NCI-H2107 (cell line): ENCODE data around the gene CTSC.

Experiments used
- DNase-seq: peaks from one replicate; lab custom pipeline; 2025; lab: John Stamatoyannopoulos, UW

CTSC gene

DNA sequence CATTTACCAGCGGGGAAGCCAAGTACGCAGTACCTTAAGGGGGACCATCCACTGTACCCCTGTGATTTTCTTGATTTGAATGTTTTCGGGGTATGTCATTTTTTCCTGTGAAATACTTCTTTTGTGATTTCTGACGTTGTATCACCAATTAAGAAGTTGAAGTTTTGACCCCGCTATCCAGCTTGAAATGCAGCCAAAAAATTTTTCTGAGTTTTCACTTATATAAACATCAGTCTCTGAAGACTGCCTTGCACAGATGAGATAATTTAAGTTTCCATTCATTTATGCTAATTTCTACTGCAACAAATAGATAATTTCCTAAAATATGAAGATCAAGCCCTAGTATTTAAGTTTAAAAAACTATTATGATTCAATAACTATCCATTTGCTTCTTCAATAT lies 20.0 kb downstream of the CTSC start:
- no peak for DNase-seq

DNA sequence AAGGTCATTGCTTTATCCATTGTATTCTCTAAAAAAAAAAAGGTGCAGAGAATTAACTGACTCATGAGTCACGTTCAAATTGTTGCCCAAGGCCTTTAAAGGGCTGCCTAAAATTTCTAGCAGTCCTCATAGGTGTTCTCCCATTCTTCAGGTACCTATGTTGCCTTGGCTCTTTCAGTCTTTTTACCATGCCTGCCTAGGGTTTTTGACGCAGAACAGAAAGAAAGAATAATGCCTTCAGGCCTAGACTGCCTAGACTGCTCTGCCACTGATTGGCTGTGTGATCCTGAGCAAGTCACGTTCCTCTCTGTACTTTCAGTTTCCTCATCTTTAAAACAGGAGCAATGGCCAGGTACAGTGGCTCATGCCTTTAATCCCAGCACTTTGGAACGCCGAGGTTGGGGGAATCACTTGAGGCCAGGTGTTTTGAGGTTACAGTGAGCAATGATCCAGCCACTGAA lies 21.5 kb downstream of the CTSC start:
- no peak for DNase-seq

DNA sequence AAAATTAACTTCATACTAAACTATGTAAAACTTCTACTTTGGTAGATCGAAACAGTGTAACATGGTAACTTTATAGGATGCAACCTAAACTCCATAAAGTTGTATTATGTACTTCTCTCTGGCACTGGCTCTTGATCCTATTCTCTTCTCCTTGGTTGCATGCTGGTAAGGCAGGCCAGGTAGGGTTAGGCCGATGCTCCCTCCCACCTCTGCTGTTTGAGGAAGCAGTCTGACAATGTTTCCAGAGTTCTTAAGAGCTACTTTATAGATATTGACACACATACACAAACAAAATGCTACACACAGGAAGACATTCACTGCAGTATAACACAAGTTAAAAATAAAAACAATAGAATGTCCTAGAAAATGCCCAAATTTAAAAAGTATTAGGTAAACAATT lies 22.5 kb downstream of the CTSC start:
- DNase-seq: no peak

DNA sequence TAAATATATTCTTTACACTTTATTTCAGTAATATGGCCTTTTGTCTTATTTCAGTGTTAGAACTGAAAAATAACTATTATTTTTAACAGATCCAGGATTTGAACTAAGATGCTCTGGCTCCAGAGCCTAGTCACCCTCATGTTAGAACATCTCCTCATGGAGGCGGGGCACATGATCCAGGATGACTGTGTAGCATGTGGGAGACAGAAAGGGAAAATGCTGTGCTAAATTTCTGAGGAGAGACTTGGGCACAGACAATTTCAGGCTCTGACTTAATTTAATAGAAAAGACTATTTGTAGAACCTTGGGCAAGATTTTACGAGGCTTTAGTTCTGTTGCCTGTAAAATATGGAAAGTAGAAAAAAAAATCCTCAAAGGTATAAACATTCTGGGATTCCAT lies 24.1 kb downstream of the CTSC start:
- DNase-seq: no peak

DNA sequence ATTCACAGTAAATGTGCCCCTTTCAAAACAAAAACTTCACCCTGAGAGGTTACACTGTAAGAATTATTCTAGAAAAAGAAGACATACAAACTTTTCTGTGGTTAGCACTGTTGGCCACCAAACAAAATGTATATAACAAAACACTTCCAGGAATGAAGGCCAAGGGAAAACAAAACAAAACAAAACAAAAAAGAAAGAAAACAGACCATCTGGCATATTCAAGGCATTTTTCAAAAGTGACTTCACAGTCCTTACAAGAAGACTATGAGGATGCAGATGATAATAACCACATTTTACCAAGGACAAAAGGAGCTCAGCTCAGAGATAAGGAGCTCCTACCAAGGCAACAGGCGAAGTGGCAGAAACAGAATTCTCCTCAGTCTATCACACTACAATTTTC lies 24.9 kb downstream of the CTSC start:
- no peak for DNase-seq

DNA sequence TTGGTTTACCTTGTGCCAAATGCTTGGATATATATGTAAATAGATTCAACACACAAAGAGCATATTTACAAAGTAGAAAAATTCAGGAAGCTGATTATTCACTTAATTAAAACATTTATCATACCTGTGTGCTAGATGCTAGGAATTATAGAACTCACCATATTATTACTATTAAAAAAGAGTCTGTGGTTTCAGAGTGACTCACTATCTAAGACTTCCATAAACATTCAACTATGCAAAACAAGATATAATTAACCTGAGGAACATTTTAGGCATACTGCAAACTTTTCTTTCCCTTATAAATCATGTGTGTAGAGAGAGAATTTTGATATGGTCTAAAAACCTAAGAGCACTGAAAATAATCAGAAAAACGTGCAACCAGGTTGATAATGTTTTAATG lies 27.3 kb downstream of the CTSC start:
- DNase-seq: no peak

DNA sequence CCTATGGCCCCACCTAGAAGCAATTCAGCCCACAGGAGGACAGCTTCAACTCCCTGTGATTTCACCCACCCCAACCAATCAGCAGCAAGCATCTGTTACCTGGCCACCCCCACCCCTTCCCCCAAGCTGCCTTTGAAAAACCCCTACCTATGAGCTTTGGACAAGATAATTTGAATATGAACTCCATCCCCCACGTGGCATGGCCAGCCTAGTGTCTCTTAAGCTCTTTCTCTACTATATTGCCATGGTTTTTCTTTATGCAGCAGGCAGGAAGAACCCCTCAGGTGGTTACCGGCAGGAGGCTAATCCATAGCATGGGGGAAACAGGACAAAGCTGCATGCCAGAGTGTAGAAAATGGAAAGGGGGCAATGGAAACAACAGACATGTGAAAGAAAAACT lies 29.0 kb downstream of the CTSC start:
- DNase-seq: no peak

DNA sequence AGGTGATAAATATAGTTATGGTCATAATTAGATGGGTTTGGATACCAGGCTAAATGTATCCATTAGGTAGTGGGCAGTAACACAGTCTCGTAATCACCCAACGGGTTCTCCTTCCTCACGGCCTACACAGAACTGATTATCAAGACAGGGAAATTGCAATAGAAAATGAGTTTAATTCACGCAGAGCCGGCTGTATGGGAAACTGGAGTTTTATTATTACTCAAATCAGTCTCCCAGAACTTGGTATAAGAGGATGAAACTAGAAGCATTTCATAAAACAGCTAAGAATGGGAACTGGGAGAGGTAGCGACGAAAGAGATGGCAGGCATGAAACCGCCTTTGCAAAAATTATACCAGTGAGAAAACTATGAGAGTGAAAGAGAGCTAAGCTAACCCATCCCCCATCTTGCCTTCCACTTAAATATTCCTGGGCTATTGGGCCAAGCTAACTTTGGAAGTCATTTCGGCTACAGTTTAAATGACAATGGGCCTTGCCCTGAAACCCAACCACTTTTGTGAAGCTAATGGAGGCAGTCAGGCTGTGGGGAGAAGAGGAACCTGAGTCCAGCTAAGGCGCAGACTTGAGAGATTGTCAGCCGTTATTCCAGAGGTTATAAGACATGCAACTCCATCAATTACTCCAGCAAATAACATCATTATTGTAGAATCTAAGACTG lies 29.6 kb downstream of the CTSC start:
- DNase-seq: no peak

DNA sequence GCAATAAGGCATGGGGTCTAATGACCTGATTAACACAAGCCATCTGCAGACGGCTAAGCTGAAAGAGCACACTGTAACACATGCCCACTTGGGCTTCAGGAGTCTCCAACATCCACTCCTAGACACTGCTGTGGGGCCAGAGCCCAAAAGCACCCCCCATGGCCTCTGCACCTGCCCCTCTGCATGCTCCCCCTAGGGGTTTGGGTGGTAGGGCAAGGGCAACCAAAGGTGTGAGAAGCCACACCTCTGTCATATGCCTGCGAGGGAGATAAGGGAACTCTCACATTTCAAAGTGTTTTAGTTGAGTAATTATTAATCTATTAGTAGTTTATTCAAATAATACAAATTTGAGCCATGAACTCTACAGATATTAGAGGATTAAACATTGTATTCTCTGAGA lies 30.8 kb downstream of the CTSC start:
- no peak for DNase-seq

DNA sequence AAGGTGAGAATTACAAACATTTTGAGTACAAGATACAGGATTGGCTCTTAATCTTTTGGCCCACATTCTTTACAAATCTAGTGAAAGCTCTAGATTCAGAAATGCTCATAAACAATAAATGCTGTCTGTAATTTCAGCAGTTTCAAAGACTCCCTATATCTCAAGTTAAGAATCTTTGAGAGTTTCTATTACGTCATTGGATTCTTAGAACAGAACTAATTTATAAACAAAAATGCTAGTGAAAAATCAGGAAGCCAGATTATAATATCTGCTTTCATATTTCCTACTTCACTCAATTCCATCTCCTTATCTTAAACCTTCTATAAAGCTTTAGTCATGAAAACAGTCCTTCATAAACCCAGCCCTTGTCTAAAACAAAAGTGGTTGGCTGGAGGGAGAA lies 32.1 kb downstream of the CTSC start:
- DNase-seq: no peak

DNA sequence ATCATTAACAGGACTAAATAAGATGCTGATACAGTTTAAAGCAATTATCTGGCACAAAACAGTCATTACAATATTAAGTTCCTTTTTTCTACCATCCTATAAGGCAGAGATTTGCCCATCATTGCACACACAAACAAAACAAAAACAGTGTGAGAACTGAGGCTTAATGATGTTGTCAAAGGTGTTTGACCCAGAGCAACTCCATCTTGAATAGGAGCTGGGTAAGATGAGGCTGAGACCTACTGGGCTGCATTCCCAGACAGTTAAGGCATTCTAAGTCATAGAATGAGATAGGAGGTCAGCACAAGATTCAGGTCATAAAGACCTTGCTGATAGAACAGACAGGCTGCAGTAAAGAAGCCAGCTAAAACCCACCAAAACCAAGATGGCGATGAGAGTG lies 33.2 kb downstream of the CTSC start:
- DNase-seq: no peak

DNA sequence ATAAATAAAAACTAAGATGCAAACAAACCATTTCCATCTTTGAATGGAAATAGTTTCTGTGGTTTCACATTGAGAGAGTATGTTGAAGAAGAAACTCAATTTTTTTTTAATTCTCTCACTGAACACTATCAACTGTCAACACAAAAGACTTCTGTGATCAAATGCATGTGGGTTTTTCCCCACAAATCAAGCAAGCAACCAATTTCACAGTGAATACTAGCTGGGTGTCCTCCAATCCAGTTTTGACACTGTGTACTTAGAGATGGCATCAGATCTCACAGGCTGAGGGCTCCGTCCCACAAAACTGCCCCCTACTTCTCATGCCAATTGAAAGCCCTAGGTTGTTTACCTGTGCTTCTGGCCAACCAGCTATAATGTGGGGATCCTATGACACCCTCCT lies 34.5 kb downstream of the CTSC start:
- no peak for DNase-seq

DNA sequence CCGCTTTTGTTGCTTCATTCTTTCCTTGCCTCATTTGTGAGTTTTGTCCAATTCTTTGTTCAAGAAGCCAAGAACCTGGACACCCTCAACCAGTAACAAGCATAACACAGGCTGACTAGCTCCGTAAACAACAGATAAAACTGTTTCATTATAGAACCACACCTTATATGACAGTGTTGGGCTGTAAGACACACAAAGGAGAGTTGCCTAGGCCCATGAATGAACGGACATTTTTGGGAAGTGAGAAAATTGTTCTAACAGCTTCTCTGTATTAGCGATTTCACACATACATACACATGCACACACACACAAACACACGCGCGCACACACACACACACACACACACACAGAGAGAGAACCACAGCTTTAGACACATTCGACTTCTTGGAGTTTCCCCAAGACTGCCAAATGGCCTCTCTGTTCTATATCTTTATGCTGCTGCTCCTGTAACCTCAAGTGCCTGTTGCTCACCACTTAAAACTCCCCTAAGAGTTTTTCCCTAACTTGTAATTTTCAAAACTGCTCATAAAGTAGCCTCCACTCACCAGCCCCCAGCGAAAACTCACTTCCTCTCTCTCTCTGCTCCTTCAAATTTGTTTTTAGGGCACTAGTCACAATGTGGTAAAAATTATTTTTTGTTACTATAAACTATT lies 35.9 kb downstream of the CTSC start:
- no peak for DNase-seq

DNA sequence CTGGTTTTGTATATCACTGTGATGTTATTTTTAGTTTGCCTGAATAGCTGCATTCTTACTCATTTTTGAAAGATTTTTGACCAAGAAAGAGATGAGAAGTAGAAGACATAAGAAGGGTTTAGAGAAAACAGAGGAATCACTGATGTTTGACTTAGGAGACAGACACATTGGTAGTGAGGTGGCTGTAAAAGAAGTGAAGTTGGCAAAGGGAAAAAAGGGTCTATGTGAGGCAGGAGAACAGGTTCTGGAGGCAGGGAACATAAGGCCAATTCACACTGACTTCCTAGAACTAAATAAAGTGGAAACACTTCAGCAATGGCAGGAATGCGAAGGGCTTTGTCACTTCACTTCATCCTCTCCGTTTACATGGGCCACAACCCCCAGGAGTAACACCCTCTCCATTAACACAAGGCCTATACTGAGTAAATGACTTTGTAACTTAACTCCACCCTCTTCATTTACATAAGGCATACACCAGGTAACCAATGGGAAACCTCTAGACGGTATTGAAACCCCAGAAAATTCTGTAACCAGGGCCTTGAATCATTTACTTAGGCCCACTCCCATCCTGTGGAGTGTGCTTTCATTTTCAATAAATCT lies 36.5 kb downstream of the CTSC start:
- DNase-seq: no peak

DNA sequence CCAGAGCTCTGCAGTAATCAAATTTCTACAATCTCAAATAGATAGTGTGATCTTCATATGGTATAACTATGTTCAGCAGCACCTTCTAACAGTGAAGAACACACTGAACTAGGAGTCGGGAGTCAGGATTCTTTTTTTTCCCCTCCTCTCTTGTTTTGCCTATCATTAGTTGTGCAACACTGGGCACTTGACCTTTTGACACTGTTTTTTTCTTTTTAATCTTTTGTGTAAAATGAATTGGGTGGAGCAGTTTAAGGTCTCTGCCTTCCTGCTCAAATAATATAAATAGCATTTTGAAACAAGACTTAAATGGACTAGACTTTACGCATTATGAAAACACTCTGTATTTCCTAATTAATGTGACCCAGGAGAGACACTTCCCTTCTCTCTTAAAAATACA lies 39.7 kb downstream of the CTSC start:
- no peak for DNase-seq

DNA sequence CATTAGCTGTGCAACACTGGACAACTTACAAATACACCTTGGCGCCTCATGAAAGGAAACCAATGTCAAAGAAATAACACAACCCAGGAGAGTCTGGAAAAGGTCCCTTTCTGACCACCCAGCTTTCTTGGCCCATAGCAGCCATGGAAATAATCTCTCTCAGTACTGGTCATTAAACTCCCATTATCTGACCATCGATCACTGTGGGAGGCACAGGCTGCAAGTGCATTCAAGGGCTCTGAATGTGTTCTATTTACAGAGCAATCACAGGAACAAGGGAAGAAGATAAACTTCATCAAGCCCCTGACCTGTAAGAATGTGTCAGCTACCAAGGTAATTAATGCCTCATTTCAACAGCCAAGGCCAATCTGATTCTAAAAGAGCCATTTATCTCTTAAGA lies 40.1 kb downstream of the CTSC start:
- DNase-seq: no peak

DNA sequence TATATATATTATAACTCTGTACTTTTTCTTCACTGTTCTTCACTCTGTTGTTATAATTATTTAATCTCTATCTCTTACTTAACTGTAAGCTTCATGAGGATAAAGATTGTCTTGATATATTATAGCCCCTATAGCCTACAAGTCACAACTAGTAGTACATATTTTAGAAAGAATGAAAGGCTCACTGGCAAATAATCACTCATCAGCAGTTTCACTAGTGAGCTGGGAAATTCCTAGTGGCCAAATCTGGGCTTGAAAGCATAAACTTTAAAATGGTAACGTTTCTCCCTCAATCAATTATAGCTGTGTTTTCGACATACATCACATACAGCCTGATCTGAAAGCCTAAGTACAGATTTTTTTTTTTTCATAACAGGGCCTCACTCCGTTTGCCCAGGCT lies 42.5 kb downstream of the CTSC start:
- no peak for DNase-seq

DNA sequence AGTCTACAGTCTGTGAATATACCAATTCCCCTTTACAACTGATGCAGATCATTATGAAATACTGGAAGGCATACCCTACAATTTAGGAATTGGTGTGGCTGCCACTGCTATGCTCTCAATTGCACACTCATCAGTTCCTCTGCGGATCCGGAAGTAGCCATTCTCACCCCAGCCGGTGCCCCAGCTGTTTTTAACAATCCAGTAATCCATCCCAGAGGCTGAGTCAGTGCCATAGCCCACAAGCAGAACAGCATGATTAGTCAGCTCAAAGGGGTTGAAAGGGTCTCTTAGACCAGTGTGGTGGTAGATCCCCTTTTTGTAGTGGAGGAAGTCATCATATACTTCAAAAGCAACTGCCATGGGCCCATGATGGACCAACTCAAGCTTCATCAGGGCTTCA lies 43.6 kb downstream of the CTSC start:
- no peak for DNase-seq

DNA sequence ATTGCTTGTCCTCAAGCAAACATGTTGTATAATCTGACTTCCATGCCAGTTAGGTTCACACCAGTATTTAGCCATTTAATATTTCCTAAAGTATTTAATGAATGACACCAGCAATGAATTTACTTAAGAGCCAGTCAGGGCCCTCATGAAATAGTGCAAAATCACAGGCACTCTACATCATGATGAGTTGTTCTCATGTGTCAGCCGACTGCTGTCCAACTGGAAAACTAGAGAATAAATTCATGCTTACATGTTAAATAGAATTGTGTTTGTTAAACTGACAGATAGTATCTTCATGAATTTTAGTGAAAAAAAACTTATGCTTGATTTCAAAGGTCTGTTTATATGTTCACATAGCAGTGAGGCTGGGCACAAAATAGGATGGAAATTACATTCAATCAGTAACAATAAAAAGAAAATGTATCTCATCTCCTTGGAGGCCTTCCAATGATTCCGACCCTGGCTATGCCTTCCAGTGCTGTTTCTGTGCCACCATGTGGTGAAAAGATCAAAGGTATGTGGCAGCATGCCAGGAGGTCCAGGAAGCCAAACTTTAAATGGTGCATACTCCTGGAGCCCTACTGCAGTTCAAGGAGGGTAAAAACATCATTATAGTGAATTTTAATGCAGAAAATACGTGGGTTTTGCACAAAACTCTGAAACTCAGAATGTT lies 45.2 kb downstream of the CTSC start:
- peak; percentile 6 for DNase-seq

DNA sequence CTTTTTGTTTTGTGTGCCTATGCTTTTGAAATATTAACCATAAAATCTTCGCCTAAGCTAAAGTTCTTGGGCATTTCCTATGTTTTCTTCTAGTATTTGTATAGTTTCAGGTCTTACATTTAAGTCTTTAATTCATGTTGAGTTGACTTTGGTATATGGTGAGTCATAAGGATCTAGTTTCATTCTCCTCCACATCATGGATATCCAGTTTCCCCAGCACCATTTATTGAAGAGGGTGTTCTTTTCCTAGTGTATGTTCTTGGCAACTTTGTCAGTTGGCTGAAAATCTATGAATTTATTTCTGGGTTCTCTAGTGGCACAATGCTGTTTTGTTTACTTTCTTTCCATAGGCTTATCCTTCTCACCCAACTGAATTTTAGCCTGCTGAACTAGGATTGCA lies 49.0 kb downstream of the CTSC start:
- peak; percentile 10 for DNase-seq

DNA sequence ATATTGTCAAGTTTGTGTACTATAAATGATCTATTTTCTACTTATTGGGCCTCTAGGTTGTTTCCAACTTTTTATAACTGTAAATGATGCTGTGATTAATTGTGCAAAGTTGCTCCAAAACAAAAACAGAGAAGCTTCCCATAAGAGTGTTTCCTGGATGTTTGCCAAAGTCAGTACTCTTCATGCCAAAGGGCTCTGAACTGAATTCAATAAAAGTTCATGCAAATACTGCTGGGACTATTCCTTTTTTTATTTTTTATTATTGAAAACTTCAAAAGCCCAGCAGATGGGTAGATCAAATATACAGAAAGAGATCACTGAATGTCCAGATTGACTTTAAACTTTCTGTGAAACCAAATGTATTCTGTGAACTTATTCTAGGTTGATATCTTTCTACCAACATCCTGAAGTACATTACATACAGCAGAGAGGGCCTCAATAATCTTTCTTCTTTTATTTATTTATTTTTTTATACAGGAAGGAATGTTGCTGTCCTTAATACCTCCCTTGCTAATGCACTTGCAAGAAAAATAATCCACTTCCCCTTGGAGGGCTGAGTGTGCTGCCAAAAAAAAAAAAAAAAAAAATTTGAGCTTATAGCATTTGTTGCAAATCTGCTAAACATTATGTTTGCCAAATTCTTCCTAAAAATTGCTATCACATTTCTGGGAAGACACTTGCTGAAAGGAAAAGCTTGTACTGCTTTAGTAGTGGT lies 53.0 kb downstream of the CTSC start:
- no peak for DNase-seq

DNA sequence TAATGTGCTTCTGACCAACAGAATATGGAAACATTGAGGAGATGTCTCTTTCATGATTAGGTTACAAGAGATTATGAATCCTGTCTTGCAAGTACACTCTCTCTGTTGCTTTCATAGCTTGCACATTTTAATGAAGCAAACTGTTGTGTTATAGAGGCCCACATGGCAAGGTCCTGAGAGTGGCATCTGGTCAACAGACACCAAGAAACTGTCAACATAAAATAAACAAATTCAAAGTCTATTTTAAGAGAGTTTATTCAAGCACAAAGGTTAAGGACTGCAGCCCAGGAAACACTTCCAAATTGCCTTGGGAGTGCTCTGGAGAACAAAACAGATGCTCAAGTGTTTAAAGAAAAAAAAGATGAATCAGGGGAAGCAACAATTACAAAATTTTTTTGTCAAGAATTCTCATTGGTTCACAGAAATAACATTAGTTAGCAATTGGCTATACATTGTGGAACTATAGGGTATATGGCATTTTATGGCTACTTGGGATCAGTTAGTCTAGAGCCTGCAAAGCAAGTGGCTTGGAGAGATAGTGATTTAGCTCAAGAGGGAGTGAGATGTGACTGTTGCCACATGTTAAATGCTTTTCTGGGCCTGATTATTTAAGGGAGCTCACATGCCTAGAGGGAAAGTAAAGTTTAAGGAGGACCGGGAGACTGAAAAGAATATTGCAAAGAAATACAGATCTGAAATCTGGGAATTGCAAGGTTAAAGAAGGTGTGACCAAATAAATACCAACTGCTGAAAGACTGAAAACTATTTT lies 54.6 kb downstream of the CTSC start:
- no peak for DNase-seq
